RPMI8226 (cell line): Measurements from ENCODE around the gene TCHH.
A peak's percentile ranks its signal among the peaks of the same experiment; 100 is the strongest.
"Not testable (repeated sequence)": the region's sequence is repeated elsewhere in the genome, so short reads cannot be mapped to it uniquely, and the experiment has no call there.

Source experiments
- DNase-seq: peaks from one replicate; pipeline ENCODE4 v3.0.0-alpha.2; 2015

TCHH gene

GRCh38 chr1:152115344-152115743, at the start of gene TCHH:
TSS of gene TCHH (minus strand) at chr1:152115444. CDS start at chr1:152114080, 1,364 bp downstream.
- DNase-seq: no peak

DNA sequence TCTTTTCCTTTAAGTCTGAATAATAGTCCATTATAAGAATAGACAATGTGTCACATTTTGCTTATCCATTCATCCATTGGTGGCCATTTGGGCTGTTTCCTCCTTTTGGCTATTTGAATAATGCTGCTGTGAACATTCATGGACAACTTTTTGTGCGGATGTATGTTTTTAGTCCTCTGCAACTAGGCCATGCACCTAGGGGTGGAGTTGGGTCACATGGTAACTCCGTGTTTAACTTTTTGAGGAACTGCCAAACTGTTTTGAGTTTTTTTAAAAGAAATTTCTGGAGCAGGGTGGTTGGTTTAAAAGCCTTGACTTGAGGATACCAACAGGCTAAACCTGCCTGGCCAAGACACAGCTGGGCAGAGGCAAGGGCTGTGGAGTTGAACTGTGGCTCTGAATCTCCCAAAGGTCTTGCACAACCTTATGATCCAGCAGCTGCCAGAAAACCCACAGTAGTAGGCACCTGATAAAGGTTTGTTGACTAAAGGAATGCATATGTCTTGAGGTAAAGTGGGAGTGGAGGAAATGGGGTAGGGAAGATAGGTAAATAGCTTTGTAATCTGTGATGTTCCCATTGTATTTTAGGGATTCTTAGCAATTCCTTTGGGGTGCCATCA, 49.4 kb upstream of the TCHH start:
- DNase-seq: peak; percentile 46

DNA sequence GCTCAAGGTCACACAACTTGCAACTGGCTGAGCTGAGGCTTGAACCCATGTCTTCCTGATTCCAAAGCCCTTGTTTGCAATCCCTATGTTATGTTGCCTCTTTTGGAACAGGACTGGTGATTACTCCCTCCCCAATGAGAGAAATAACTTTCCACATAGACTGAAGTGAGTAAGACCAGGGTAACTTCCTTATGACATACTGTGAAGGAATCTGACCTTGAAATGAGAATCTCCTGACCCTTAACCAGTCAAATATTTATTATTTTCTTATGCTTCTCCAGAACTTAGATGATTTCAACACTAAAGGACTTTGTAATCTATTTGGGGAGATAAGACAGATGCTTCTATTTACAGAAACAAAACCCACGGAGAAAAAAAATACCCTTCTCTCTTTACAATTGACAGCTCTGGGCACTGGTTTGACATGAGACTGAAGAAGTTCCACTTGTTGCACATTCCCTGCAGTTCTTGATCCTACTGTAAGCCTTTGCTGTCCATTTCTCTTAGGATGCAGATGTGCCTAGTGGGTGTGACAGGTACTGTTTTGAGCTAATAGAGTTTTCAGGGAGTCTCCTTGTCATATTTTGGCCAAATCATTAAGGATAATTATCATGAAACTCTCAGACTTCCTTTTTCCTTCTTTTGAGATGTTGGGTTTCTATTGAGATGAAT, 47.7 kb upstream of the TCHH start:
- DNase-seq: no peak

GRCh38 chr1:152160576-152160975, 45.3 kb upstream of the TCHH start:
- no peak for DNase-seq

- no peak for DNase-seq
These were observed 43.9 kb upstream of the TCHH start, which contains the start of gene RPTN for GRCh38 chr1:152159144-152159543. TSS of gene RPTN (minus strand) at chr1:152159228. CDS start at chr1:152157889, 1,339 bp downstream.

DNA sequence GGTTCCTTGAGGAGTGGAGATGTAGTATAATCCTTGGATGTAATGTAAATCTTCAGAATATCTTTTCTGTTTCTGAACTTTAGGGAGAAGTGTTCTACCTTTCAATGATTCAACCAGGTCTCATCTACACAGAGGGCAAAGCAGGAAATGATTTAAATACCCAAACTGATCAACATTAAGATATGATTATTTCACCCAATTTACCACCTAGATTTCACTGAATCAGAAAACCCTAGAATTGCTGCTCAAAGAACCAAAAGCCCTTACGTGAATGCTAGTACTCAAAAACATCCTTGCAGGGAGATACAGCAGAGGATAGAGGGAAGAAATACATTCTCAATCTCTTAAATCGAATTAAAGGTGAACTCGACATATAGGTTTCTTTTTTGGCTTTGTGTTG, 38.8 kb upstream of the TCHH start:
- DNase-seq: no peak

DNA sequence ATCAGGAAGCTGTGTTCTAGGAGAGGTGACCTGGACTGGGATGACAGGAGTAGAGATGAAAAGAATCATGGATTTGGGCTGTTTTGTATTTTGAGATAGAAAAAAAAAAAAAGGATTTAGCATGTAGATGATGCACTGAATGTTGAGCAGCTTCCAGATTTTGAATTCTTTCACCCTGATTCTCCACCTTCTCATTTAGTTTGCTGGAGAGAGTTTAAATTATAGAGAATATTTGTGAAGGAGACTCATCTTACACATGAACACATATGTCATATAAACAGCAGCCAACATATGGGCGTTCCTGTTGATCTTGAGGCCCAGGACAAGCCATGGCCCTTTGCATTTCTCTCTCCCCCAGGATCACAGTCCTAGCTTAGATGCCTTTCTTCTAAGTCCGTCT, 36.4 kb upstream of the TCHH start:
- DNase-seq: no peak

- no peak for DNase-seq
These were observed 33.7 kb upstream of the TCHH start for GRCh38 chr1:152148981-152149380.

- DNase-seq: no peak
These were observed 32.8 kb upstream of the TCHH start for GRCh38 chr1:152148051-152148450.

DNA sequence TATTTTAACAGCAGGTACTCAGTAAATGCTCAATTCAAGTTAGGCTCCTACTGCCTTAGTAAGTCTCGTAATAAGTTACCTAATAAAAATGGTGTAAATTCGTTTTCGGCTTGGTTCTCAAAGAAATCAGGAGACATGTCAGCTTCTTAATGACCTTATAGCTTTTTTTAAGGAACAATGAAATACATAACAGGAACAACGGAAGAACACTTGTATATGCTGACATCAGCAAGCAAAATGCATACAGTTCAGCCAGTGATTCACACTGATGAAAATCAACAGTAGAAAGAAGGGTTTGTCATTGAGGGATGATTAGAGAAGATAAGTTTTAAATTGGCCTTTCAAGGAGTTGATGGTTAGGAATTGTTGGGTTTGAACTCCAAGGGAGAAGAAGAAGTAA, 30.5 kb upstream of the TCHH start:
- no peak for DNase-seq

- DNase-seq: not testable (repeated sequence)
These were observed 29.5 kb upstream of the TCHH start for GRCh38 chr1:152144674-152145183.

GRCh38 chr1:152143150-152143887, 28.1 kb upstream of the TCHH start:
- no peak for DNase-seq

- DNase-seq: peak; percentile 69
These were observed 26.8 kb upstream of the TCHH start for GRCh38 chr1:152141971-152142584.

DNA sequence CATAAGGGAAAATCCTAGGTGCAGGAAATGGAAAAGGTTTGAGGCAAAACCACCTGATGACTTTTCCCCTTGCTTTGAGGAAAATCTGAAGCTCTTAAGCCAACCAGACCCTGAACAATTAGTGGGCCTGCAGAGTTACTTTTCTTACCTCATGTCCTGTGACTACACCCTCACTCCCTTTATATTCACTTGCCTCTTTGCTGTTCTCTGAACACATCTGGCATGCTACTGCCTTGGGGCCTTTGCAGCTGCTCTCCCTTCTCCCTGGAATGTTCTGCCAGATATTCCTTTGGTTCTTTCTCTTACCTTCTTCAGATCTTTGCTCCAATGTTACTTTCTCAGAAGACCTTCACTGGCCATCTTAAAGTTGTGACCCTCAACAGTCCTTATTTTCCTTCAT, 22.0 kb upstream of the TCHH start:
- no peak for DNase-seq

DNA sequence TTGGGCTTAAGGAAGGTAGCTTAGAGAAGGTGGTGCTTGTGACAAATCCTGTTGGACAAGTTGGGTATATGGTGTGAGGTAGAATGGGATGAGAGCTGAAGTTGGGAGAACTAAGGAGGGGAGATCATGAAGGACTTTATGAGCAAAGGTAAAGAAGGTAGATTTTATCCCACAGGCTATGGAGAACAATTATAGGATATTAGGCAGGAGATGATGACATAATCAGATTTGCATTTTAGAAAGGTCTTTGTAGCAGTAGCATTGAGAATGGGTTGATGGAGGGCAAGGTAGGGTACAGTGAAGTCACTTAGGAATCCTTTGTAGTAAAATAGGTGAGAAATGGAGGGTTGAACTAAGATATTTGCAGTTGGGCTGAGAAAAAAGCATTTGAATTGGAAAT, 14.9 kb upstream of the TCHH start:
- no peak for DNase-seq

DNA sequence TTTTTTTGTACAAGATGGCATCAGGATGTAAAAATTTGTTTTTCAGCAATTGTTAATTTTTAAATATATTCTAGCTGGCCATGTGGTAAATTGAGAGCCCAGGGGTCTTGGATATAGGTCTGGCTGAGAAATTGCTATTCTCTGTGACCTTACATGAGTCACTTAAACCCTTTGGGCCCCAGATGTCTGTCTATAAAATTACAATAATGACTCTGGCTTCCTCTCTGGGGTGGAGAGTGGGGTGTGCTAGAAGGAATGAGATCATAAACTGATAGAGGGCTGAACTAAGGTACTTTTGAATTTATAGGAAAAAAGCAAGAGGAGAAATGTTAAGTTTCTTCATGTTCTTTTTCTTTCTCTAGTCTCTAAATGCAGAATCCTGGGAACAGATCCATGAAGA, 12.4 kb upstream of the TCHH start:
- DNase-seq: no peak

GRCh38 chr1:152125834-152126443, 10.7 kb upstream of the TCHH start:
- no peak for DNase-seq

DNA sequence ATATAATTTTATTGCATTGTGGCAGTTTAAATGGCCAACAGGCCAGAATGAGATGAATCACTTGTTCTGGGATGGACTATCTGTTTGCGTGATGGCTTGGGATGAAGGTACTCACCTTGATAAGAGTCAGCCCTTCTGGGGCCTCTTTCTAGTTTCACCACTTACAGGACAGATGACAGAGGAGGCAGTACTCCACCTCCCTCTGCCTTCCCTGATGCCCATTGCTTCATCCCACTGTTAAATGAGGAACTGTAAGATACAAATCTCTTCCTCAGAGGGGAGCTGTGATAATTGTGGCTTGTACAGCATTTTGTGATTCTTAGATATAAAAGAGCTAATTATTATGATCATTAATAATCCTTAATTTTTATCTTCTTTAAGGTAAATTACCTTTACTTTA, 3.7 kb upstream of the TCHH start:
- no peak for DNase-seq

DNA sequence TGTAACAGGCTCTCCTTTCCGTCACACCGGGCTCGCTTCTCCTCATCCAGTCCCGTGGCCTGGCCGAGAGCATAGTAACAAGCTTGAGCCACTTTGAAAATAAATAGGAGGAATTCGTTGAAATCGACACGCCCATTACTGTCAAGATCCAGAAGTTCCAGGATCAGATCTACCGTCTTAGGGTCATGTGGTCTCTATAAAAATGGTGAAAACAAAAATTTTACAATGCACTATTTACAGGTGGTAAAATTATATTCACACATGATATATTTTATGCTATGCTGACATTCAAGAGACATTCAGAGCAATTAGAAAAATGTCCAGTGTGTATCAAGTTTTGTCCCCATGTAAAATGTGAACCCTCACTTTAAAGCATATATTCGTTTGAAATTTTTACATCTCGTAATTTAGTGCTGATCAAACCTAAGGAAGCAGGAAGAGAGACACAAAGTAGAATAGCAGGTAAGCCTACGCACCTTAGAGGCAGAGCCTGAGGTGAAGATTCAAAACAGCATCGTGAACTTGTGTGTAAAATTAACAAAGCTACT, 2.3 kb downstream of the TCHH start:
- no peak for DNase-seq

GRCh38 chr1:152112101-152112884, 3.0 kb downstream of the TCHH start:
- DNase-seq: peak; percentile 57

GRCh38 chr1:152111515-152111968, 3.7 kb downstream of the TCHH start:
- peak; percentile 53 for DNase-seq
